ENCODE results near the gene RNF212. TPM values are rescaled to one million over a fixed set of nuclear protein-coding genes. Genes with fewer than 3 reads are reported as not detected.

Gene RNF212
- total and polyA plus RNA-seq, 10 of the 15 experiments (the other 5 are each of a cell fraction or from before 2014, with no cell fraction given): not detected

GRCh38 chr4:1042352-1043055 is 70.9 kb downstream of the RNF212 start:
- no TSS peak for BruUV-seq (replicated peaks)
- H3K27me3 ChIP-seq (replicated peaks in 1 of 2; ENCODE audit: control insufficient read depth in 2 of 2, insufficient read depth in 2 of 2, low read length in 1 of 2): no peaks in the 10 kb centered on the region
- ChIA-PET SMC1A (ENCODE audit: uncharacterized antibody, unreplicated experiment) (no interaction called here), RAD21 (ENCODE audit: unreplicated experiment) (no interaction called here), POLR2A (no interaction called here), CTCF (no interaction called here)
- H3K9ac ChIP-seq (ENCODE audit: control insufficient read depth, insufficient read depth, low read length): no peak overlapping the region
- intact Hi-C loops (cut with micrococcal nuclease; ENCODE audit: unreplicated experiment): no loop called here
- H2AFZ ChIP-seq (ENCODE audit: control insufficient read depth, low read depth, low read length): no peak overlapping the region
- H4K20me1 ChIP-seq (ENCODE audit: control insufficient read depth, insufficient read depth): no peaks in the 10 kb centered on the region
- H3K36me3 ChIP-seq (ENCODE audit: control insufficient read depth in 2 of 2, insufficient read depth in 2 of 2, low read length in 1 of 2): no peaks in the 10 kb centered on the region
- DNase-seq (ENCODE audit: low read depth, low spot score): no peak
- H3K4me3 ChIP-seq: no peak overlapping the region
- H3K9me3 ChIP-seq (replicated peaks; ENCODE audit: control insufficient read depth, insufficient read depth, low read length): peaks cover 1% of the 10 kb centered on the region; the same call in 1 of the 3 replicates
- no peak overlapping the region for H3K27ac ChIP-seq (ENCODE audit: control insufficient read depth, insufficient read depth)
- FAIRE-seq: no peak
- TF ChIP-seq EZH2 (IDR thresholded peaks at IDR 0.05; ENCODE audit: borderline replicate concordance, control insufficient read depth, low read depth, low read length): no peak
- TF ChIP-seq POLR2A (IDR thresholded peaks at IDR 0.05; ENCODE audit: low read depth, low read length): no peak
- TF ChIP-seq STAT1 (conservative IDR thresholded peaks at IDR 0.05): no peak
- TF ChIP-seq, protein P1, sequence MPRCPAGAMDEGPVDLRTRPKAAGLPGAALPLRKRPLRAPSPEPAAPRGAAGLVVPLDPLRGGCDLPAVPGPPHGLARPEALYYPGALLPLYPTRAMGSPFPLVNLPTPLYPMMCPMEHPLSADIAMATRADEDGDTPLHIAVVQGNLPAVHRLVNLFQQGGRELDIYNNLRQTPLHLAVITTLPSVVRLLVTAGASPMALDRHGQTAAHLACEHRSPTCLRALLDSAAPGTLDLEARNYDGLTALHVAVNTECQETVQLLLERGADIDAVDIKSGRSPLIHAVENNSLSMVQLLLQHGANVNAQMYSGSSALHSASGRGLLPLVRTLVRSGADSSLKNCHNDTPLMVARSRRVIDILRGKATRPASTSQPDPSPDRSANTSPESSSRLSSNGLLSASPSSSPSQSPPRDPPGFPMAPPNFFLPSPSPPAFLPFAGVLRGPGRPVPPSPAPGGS (IDR thresholded peaks at IDR 0.05; ENCODE audit: borderline replicate concordance, insufficient read depth, low read depth, low read length, poor library complexity, severe bottlenecking): peak; percentile 35
- 66% methylated on average over 4 of the region's 17 CpGs for WGBS (ENCODE audit: insufficient coverage, insufficient replicate concordance, low lambda C conversion rate, missing lambda C conversion rate)
- in situ Hi-C loops (cut with MboI): no loop called here
- no peaks in the 10 kb centered on the region for H3K79me2 ChIP-seq (ENCODE audit: control insufficient read depth, insufficient read depth, low read length)
- H3K4me2 ChIP-seq (ENCODE audit: control insufficient read depth, insufficient read depth): no peak overlapping the region
- no peaks in the 10 kb centered on the region for H3K4me1 ChIP-seq (ENCODE audit: control insufficient read depth, insufficient read depth, low read length)
- ATAC-seq: no peak

DNA sequence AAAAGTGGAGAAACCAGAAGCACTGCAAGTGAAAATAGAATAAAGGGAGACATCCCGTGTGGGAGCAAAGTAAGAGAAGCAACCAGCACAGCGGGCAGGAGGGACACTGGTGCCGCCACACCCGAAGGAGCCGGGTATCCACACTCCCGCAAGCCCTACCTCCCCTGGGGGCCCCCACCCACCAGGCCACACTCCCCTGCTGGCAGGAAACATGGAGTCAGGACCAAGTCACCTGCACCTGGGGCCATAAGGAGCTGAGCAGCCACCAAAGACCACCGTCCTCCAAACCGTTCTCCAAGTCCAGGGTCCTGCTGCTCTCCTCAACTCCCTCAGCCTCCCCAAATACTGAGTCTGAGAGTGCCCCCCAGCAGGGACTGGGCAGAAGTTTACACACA is 71.4 kb downstream of the RNF212 start:
- Histone ChIP-seq H3K4me3 (no peak overlapping the region), H3K36me3 (ENCODE audit: control insufficient read depth in 2 of 2, insufficient read depth in 2 of 2, low read length in 1 of 2) (no peaks in the 10 kb centered on the region), H3K9ac (ENCODE audit: control insufficient read depth, insufficient read depth, low read length) (no peak overlapping the region), H3K4me2 (ENCODE audit: control insufficient read depth, insufficient read depth) (no peak overlapping the region), H3K27ac (ENCODE audit: control insufficient read depth, insufficient read depth) (no peak overlapping the region), H2AFZ (ENCODE audit: control insufficient read depth, low read depth, low read length) (no peak overlapping the region), H3K4me1 (ENCODE audit: control insufficient read depth, insufficient read depth, low read length) (no peaks in the 10 kb centered on the region), H3K9me3 (replicated peaks; ENCODE audit: control insufficient read depth, insufficient read depth, low read length) (peaks cover 1% of the 10 kb centered on the region; the same call in 1 of the 3 replicates), H3K79me2 (ENCODE audit: control insufficient read depth, insufficient read depth, low read length) (no peaks in the 10 kb centered on the region), H3K27me3 (replicated peaks in 1 of 2; ENCODE audit: control insufficient read depth in 2 of 2, insufficient read depth in 2 of 2, low read length in 1 of 2) (no peaks in the 10 kb centered on the region), H4K20me1 (ENCODE audit: control insufficient read depth, insufficient read depth) (no peaks in the 10 kb centered on the region)
- ATAC-seq (no peak), DNase-seq (ENCODE audit: low read depth, low spot score) (no peak), FAIRE-seq (no peak)
- 62% methylated on average over 8 of the region's 8 CpGs for WGBS (ENCODE audit: insufficient coverage, insufficient replicate concordance, low lambda C conversion rate, missing lambda C conversion rate)
- in situ Hi-C loops (cut with MboI): no loop called here
- RAD21 ChIA-PET (ENCODE audit: unreplicated experiment): interaction anchor here (1.1 kb wide), 1 partner anchor 14 kb away, joined by 3 read pairs; no protein-coding TSS in a partner anchor
- BruUV-seq (replicated peaks): no TSS peak
- no peak for TF ChIP-seq ETV6 (conservative IDR thresholded peaks at IDR 0.05 in 1 of 2, IDR thresholded peaks at IDR 0.05 in 1 of 2; ENCODE audit: borderline replicate concordance in 1 of 2, low read depth in 1 of 2)
- TF ChIP-seq NFXL1 (IDR thresholded peaks at IDR 0.05; ENCODE audit: borderline replicate concordance): no peak
- TF ChIP-seq, protein P2, sequence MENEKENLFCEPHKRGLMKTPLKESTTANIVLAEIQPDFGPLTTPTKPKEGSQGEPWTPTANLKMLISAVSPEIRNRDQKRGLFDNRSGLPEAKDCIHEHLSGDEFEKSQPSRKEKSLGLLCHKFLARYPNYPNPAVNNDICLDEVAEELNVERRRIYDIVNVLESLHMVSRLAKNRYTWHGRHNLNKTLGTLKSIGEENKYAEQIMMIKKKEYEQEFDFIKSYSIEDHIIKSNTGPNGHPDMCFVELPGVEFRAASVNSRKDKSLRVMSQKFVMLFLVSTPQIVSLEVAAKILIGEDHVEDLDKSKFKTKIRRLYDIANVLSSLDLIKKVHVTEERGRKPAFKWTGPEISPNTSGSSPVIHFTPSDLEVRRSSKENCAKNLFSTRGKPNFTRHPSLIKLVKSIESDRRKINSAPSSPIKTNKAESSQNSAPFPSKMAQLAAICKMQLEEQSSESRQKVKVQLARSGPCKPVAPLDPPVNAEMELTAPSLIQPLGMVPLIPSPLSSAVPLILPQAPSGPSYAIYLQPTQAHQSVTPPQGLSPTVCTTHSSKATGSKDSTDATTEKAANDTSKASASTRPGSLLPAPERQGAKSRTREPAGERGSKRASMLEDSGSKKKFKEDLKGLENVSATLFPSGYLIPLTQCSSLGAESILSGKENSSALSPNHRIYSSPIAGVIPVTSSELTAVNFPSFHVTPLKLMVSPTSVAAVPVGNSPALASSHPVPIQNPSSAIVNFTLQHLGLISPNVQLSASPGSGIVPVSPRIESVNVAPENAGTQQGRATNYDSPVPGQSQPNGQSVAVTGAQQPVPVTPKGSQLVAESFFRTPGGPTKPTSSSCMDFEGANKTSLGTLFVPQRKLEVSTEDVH (IDR thresholded peaks at IDR 0.05; ENCODE audit: low read depth, partially characterized antibody): no peak
- no peak for TF ChIP-seq IKZF1 (conservative IDR thresholded peaks at IDR 0.05)
- no peak for TF ChIP-seq ZSCAN29 (IDR thresholded peaks at IDR 0.05)
- CTCF ChIA-PET: no interaction called here
- SMC1A ChIA-PET (ENCODE audit: uncharacterized antibody, unreplicated experiment): no interaction called here
- POLR2A ChIA-PET: no interaction called here
- intact Hi-C loops (cut with micrococcal nuclease; ENCODE audit: unreplicated experiment): no loop called here

Measured in GM12878 (cell line).